HG02610 (cell line): ENCODE data around the gene ADAMTS12.

ENCODE experiments used
- ATAC-seq: cut with Tn5 transposase; IDR thresholded peaks from one replicate; pipeline ENCODE4 v1.9.1; 2021; ENCODE audit warnings: mild to moderate bottlenecking, moderate library complexity; ENCODE audit not compliant: unreplicated experiment

The ADAMTS12 gene

DNA sequence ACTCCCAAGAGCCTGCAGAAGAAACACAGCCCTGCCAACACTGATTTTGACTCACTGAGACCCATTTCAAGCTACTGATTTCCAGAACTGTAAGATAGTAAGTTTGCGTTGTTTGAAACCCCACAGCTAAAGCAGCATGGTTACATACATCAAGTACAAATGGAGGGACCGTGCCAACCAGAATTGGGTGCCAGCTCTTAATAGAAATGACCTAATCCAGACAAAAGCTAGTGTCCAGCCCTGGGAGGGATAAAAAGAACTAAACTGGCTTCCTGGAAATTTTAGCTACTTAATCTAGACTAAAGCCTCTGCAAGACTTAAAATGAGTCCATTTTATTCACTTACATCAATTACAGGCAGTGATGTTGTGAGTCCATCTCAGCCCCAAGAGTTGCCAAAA, 122.6 kb downstream of the ADAMTS12 start:
- ATAC-seq: no peak

DNA sequence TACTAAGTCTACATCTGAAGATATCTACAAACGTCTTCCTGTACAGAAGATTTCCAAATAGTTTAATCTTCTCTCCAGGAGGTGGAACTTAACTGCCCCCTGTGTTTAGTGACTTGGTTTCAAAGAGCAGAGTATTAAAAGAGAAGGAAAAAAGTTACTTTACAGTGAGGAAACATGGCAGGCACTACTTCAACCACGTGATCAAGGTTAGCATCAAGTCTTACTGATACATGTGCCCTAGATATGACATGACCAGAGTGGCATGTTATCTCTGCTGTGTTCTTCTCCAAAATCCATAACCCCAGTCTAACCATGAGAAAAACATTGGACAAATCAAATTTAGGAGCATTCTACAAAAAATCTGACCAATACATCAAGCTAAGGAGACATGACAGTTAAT, 125.8 kb downstream of the ADAMTS12 start:
- ATAC-seq: no peak

DNA sequence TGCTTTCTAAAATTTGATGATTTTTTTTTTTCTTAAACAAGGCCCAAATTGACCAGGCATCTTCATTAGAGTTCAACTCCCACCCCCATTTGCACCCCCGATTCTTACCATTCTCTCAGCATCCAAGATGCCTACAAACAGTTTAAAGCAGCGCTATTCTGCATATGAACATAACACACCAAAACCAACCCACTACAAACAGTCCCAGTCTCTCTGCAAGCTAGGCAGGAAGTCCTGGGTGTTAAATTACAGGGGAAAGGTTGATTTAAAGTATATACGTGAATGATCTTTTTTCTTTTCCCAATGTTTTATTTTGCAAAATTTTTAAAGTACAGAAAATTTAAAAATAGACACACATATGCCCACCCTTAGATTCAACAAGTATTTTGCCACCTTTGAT, 127.0 kb downstream of the ADAMTS12 start:
- ATAC-seq: no peak

DNA sequence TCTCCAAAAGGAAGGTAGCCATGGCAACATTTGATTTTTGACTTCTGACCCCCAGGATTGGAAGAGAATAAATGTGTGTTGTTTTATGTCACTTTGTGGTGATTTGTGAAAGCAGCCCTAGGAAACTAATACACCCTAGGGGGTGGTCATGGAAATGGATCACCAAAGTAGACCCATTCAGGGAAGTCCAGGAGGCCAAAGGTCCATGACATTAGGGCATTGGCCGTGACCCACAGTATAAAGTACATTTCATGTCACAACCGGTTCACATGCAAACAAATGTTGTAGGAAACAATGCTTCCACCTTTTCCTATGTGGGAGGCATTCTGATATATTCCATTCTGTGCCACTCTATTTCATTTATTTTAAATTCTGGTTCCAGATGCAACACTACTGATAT, 128.4 kb downstream of the ADAMTS12 start:
- ATAC-seq: no peak

DNA sequence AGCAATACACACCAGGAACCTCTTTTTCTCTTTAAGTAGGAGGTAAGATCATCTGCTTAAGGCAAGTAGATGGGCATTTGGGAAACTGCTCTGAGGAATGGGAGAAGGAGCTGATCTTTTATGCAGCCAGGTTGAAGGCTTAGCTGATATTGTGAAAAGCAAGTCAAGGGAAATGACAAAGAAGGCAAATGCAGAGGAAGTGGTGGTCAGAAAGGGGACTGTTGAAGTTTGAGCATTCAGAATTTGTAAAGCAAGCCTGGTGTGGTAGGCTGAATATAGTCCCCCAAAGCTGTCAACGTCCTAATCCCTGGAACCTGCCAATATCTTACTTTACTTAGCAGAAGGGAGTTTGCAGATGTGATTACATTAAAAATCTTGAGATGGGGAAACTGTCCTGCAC, 128.9 kb downstream of the ADAMTS12 start:
- ATAC-seq: no peak

DNA sequence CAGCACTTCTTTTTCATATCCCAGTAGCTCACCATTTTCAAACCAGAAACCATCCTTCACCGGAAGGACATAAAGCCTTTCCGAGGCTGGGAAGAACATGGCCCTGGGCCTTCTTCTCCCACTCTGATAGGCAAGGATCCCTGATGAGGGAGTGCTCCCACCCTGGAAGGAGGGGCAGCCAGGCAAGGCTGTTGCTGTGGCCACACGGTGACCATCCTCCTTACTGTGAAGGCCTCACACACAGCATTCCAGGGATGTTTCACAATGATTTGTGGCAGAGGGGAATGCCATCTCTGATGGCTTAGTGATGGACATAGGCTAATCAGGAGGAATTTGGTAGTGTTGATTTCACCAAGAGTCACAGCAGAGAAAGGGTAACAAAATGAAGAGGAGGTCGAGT, 130.7 kb downstream of the ADAMTS12 start:
- no peak for ATAC-seq

DNA sequence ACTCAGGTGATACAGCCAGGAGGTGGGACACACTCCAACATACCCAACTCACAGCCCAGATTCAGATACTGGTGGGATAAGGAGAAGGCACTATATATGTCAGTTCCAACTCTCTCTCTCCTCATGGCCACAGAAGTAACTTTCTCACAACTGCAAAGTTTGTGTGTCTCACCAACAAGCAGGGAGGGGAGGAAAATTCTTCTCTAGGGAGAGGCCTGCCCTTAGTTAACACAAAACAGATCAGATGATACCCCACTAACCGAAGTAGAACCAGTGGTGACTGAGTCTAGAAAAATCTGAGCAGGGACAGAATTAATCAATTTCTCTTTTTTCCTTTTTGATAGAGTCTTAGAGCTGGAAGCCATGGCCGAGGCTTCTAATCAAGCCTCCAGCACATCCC, 133.1 kb downstream of the ADAMTS12 start:
- ATAC-seq: no peak

DNA sequence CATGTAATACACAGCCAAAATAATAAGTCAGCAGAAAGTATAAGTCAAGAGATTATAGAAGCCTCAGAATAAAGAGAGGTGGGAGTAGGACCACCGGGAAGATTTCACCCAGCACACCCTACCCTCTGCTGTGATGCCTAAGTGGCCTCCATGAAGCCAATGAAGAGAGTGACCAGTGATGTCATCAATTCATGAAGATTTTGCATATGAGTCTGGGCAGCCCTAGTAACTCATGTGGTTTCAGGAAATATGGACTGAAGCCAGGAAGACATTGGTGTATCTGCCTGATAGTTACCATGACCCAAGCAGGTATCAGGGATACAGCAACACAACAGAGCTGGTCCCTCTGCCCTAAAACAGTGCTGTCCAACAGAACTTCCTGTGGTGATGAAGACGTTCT, 135.3 kb downstream of the ADAMTS12 start:
- no peak for ATAC-seq

DNA sequence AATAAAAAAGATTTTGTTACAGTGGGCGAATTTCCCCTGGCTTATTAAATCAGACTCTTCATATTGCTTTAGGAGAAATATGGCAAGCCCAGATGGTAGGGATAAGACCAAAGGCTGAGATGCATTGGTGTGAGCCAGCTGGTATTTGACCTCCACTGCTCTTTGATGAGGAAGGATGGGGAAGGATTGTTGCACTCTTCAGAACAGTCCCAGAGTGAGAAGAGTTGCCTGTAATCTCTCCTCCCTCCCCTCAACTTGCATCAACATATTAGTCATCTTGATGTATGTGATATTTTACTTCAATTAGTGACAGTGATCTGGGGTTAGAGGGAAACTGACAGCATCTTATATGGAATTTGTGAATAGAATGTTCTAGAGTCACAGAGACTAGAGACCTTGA, 136.6 kb downstream of the ADAMTS12 start:
- no peak for ATAC-seq

DNA sequence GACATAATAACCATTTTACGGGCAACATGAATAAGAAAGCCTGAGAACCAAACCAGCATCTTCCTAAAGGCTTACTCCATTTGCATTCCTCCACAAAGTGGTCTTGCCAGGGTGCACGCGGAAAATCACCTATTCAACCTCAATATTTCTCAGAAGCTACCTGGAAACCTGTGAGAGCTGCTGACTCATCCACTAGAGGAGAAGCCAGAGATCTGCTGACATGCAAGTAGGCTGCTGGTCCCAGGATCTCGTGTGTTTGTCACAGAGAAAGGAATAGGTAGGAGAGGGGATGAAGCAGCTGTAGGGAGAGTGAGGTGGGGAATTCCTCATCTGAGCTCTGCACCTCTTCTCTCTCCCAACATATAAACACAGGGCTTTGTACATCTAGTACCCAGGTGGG, 138.1 kb downstream of the ADAMTS12 start:
- peak; percentile 52 for ATAC-seq

DNA sequence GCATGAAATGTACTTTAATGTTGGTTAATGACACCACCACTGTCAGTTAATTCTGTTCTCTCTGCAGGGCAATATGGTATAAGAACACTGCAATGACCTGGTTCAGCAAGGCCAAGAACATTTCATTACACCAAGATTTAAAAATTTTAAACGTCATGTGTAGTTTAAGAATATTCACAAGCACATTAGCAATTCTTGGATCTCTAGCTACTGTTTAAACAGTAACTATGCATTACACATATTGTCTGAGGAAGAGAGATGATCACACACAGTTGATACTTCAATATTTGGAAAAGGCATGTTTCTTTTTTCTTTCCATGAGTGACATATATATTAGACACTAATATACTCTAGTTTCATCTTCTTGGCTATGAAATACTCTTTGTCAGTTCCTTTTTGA, 143.0 kb downstream of the ADAMTS12 start:
- ATAC-seq: no peak

DNA sequence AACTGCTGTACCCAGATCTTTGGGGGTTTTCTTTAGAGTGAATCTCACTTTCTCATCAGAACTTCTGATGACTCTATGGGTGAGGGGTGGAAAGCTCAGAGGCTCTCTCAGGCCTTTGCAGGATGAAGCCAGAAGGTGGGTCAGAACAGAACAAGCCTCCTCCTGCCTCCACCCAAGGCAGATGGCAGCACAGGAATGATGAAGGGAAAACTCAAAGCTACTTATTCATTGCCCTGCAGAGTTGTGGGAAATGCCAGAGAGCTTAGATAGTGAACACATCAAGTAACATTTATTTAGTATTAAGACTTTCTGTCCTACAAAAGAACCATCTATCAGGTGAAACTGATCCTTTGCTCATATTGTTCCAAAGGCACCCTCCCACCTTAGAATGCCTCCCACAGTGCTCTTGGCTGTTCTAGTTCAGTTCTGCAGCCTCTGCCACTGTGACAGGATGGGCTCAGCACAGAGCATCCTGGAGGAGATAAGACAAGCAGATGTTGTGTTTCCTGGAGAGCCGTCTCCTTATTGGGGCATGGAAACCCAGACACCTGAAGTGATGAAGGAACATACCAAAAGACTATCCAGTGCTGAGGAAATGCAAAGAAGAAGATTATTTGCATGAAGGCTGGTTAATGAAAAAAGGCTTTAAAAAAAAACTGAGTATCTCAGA, 146.6 kb downstream of the ADAMTS12 start:
- peak; percentile 21 for ATAC-seq

DNA sequence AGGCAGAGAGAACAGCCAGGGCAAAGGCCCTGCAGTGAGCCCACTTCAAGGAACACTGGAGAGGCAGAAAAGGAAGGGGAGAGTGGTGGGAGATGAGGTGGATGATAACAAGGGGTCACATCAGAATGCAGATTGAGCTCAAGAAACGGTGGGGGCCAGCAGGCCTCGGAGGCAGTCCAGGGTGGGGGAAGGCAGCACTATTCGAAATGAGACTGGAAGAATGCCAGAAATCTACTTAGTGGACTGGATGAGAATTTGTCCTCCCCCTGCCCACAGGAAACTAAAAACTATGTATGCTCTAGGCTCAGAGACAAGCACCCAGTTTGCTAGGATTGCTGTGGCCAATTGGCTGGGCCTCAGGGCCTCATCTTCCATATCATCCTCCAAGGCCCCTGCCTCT, 148.7 kb downstream of the ADAMTS12 start:
- ATAC-seq: no peak

DNA sequence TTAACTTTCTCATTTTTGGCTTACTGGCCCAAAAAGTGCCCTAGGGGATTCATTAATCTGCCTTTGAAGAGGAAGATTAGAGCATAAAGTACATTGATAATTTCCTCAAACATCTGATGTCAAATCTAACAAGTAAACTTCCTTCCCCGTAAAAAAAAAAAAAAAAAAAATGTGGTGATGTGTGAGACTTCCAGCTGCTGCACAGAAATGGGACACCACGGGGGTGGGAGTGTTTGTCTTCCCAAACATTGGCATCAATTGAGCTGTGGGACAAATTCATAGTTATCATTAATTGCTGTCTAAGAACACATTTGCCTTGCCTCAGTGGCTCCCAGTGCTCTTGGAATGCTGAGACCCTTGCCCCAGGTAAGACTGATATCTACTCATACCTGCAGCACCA, 149.6 kb downstream of the ADAMTS12 start:
- no peak for ATAC-seq

DNA sequence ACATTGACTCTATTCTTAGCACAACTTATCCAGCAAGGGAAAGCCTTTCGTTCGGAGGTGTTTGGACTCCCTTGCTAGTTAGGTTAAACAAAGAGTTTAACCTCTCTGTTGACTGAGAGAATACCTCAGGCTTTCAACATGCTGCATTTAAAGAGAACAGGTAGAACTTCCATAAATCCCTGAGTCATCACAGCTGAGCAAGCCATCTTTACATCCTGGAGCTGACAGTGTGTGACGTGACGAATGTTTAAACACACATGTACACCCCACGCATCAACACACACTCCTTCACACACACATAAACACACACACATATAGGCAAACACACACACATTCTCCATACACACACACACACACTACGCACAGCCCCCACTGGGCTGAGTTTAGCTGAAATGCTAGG, 152.8 kb downstream of the ADAMTS12 start:
- no peak for ATAC-seq

DNA sequence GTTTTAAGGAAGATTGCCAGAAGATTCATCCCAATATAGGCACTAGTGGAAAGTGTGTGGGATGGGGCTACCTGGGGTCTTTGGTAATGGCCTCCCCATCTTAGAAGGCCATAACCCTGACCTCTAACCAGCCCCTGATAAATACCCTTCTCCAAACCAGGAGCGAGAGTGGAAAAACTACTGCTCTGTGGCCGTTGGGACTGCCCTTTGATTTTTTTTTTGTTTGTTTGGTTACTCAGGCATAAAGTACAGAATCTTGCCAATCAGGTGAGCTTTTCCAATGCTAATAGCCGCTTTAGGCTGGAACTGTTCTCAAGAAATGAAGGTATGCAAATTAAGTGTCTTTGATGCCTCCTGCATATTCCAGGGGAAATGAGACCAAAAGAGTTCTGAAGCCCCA, 153.7 kb downstream of the ADAMTS12 start:
- no peak for ATAC-seq

DNA sequence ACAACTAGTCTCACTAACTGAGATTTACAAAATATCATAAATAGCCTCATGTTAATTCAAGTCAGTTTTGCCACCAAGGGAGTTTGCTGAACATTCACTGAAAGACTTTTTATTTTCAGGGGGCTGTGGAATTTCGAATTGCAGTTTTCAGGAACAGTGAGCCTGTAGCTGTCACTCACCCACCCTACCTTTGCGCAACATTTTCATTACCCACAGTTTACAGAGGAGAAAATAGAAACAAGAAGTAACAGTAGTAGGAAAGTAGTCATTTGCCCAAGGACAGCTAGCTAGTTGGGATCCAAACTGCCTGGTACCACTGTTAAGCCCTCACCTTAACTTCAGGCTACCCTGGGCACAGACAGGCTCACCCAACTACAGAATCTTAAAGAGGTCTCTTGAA, 154.1 kb downstream of the ADAMTS12 start:
- ATAC-seq: no peak

DNA sequence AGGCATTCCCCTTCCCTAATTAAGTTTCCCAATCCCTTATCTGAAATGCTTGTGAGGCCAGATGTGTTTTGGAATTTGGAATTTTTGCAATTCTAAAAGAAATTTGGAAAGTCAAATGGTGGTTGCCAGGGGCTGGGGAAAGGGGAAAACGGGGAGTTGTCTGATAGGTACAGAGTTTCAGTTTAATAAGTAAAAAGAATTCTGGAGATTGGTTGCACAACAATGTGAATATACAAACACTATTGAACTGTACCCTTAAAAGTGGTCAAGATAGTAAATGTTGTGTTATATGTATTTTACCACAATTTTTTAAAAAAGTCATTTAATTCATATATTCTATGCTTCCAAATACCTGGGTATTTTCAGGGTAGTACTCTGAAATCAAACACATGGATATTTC, 154.5 kb downstream of the ADAMTS12 start:
- ATAC-seq: no peak

DNA sequence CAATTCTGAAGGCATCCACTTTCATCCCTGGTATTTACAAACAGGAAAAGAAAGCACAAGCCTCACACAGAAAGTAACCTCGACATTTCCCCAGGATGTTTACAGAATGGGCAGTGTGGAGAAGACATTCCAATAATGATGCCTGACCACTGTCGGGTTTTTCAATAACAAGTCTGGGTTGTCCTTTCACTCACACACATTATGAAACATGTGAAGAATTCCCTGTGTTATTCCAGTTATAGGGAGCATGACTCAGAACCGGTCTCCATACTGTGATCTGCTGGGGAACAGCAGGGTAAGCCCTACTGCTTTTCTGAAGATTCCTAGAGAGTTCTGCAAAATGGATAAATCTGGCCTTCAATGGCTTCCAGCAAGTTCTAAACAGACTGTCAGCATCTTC, 155.3 kb downstream of the ADAMTS12 start:
- no peak for ATAC-seq

DNA sequence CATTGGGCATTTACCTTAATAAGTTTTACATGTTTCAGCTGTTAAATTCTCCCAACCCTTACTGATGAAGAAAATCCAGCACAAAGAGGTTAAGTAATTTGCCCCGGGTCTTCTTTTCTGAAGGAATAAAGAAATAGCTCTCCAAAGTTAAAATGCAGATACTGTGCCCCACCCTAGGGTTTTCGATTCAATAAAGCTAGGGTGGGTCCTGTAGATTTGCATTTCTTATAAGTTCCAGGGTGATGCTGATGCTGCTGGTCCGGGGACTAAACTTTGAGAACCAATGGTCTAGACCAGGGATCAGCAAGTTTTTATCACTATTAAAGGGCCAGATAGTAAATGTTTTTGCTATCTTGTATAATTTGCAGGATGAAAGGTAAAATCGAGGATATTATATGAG, 156.7 kb downstream of the ADAMTS12 start:
- ATAC-seq: no peak

DNA sequence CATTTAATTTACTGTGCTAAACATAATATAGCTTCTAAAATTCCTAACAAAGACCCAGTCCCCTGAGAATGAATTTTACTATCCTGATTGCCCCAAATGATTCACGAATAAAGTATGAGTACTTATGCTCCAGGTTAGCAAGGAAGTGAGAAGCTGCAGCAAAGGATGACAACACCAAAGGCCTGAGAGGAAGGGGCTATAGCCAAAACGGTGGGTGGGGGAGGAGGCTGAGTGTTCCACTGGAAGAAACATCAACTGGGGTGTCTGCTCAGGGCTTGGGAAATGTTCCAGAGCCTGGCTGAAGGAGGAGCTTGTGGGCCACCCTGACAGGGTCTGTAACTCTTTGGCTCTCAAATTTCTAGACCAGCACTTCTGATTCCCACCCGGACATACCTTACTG, 157.3 kb downstream of the ADAMTS12 start:
- ATAC-seq: no peak

DNA sequence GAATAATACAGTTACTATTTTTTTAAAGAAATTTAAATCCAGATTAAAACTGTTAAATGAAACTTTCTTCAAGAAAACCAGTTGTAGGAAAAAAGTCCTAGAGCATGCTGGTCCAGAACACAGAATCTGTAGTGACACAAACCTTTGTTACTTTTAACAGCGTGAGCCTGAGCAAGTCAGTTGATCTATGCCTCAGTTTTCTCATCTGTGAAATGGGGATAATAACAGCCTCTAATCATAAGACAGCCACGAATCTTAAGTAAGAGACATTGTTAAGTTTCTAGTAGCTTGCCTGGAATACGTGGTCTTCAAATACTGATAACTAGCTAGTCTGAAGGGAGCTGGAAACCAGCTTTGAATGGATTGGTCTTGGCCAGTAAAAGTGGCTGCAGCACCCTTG, 158.6 kb downstream of the ADAMTS12 start:
- no peak for ATAC-seq

DNA sequence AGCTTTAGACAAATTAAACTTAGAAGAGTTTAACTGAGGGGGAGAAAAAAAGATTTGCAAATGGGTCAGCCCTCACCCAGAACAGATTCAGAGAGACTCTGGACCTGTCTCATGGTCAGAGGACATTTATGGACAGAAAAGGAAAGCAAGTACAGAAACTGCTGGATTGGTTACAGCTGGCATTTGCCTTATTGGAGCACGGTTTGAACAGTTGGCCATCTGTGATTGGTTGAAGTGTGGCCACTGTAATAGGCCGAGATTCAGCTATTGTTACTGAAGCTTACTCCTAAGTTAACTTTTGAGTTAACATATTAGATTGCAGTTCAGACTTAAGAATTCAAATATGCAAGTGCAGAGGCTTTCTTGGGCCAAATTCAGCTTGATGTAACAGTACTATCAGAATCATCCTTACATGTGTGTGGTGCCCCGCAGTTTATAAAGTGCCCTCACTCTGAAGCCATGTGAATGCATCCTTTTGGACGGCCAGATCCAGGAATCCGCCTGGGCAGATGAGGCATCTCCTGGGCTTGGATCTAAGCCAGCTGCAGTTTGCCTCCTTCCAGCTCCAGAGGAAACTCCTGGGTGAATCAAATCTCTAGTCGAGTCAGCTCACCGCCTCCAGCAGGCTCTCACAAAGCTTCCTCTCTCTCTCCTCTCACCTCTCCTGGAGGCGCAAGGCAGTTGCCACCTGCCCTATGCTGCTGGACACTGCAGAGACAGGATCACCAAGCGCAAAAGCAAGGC, 165.2 kb downstream of the ADAMTS12 start:
- no peak for ATAC-seq
